GM18499 (cell line): Measurements from ENCODE around the gene NIN.
"Not testable (repeated sequence)": the region's sequence is repeated elsewhere in the genome, so short reads cannot be mapped to it uniquely, and the experiment has no call there.

ENCODE experiments used
- ATAC-seq: cut with Tn5 transposase; IDR thresholded peaks from one replicate; pipeline ENCODE4 v1.9.1; 2021; ENCODE audit warnings: moderate number of reproducible peaks; ENCODE audit not compliant: insufficient read depth, unreplicated experiment

NIN gene

DNA sequence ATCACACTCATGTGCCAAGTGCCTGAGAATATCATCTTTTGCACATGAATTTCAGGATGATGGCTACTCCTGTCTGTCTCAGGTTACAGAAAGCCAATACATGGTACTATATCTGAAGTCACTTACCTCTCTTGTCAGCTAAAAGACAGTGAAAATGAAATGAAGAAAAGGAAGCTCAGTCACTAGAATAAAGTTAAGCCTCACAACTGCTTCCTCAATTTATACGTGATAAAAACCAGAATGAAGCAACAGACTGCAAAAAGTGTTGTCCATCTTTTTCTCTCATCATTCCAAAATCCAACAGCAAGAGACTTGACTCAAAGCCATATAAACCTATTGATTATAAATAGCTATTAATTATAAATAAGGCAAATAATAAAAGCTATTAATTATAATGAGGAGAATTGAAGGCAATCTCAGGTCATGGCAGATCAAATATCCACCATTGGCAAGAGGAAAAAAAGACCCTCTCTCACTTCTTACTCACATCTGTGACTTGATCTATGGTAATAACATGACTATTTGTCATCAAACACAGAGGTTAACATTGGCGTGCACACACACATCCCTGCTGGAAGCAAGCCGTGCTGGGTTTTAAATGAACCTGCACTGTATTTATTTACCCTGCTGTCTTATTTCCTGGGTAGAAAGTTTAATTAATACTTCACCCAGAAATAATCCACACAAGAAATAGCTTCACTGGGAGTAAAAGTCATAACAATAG, 10.0 kb downstream of the NIN start:
- no peak for ATAC-seq

GRCh38 chr14:50819303-50819702, 11.7 kb downstream of the NIN start:
- ATAC-seq = not testable (repeated sequence)

- no peak for ATAC-seq
Measured at GRCh38 chr14:50816395-50817047, 14.4 kb downstream of the NIN start.

GRCh38 chr14:50815526-50815925, 15.4 kb downstream of the NIN start:
- ATAC-seq = not testable (repeated sequence)

DNA sequence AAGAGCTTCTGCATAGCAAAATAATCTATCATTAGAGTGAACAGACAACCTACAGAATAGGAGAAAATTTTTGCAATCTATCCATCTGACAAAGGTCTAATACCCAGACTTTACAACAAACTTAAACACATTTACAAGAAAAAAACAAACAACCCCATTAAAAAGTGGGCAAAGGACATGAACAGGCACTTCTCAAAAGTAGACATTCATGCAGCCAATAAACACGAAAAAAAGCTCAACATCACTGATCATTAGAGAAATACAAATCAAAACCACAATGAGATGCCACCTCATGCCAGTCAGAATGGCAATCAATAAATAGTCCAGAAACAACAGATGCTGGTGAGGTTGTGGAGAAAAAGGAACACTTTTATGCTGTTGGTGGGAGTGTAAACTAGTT, 15.9 kb downstream of the NIN start:
- ATAC-seq = not testable (repeated sequence)

- ATAC-seq = no peak
Measured at GRCh38 chr14:50814161-50814560, 16.8 kb downstream of the NIN start.

GRCh38 chr14:50813544-50813863, 17.5 kb downstream of the NIN start:
- ATAC-seq = no peak

DNA sequence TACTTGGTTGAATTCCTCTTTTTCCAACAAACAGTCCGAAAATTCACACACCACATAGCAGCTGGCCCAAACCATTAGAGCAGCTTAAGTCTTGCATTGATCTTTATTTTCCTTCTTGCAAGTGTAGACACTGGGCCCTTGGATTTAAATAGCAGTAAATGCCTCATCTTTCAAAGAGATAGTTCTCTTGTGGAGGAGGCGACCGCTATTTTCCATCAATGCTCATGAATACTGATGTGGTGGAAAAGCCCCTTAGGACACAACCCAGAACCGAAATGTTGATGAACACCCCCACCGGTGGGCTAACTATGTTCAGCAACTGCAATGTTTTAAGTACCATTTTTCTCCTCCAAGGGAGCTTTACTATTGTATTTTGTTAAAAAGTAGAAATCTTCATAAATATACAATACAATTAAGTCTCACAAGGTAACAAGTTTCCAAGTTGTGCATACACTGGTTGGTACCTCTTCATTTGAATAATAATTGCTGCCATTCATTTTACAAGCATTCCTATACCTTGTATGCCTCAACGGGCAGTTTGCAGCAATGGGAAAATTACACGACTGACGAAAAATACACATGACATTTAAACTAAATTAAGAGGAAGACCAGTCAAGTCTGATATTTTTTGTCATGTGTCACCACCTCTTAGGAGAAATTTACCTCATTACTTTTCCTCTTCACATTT, 18.0 kb downstream of the NIN start:
- ATAC-seq = no peak

DNA sequence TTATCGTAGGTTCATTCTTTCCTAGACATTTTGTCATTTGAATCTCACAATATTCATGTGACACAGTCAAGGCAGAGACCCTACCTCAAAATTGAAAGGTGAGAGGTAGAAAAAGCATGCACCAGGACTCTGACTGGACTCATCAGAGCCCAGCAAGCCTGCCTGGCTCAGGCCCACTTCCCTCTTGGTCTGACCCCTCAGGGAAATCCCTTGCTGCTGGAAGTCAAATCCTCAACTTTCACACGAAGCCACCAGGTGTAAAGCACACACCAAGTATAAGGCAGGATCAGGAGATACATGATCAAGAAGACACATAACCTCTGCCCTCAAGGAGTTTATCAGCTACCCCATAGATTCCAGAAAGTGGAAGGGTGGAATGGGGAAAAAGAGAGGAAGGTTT, 18.8 kb downstream of the NIN start:
- no peak for ATAC-seq

- no peak for ATAC-seq
Measured at GRCh38 chr14:50808053-50808452, 22.9 kb downstream of the NIN start.

DNA sequence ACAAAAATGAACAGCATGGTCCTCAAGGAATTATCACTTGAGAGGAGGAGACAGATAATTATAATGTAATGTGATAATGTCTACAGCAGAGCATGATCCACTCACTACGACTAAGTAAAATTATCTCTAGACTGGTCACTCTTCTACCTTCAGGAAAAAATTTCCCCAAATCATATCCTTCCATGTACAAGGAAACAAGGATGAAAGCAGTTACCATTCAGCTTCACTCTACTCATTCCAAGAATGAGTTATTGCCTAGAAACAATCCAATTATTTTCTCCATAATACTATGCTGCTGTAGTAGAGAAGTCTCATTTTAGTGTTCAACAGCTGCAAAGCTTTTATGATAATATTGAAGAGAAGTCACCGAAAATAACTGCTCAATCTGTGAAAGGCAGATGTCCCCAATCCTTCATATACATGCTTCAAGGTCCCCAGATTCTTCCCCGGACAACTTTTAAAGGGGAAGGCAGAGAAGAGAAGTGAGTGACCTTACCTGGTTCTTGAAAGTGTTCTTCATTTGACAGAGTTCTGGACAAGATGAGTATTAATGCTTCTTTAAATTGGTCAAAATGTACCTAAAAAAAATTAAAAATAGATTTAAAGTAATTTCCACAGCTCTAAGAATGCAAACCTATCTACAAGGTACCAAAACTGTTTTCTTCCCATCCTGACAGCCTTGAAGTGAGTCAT, 24.6 kb downstream of the NIN start:
- no peak for ATAC-seq

GRCh38 chr14:50805396-50805795, 25.6 kb downstream of the NIN start:
- ATAC-seq = no peak

GRCh38 chr14:50804181-50804721, 26.7 kb downstream of the NIN start:
- ATAC-seq = no peak

DNA sequence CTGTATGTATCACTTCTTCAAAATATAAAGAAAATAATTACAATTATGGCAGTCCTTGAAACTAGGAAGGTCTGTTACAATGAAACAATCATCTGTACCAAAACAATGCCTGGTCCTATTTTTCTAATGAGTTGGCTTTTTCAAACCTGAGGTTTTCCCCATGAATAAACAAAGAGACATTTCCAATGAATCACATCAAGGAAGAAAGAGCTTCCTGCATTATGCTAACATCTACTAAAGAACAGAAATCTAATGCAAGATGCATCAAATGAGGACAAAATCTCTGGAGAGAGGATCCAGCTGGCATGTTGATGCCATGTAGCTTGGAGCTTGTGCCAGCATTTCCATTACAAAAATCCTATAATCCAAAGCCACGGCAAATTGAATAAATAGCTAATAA, 29.3 kb downstream of the NIN start:
- no peak for ATAC-seq

DNA sequence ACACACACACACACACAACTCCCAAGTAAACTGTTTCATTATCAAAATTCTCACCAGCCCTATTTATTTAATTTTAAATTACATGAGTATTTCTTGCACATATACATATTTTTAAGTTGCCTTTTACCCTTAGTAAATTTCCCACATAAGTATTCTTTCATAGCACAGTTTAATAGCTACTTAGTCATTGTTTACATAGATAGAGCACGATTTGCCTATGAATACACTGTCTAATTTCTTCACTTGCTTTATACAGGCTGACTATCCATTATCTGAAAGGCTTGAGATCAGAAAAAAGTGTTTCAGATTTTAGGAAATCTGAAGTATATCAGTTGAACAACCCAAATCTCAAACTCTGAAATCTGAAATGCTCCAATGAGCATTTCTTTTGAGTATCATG, 30.9 kb downstream of the NIN start:
- no peak for ATAC-seq

DNA sequence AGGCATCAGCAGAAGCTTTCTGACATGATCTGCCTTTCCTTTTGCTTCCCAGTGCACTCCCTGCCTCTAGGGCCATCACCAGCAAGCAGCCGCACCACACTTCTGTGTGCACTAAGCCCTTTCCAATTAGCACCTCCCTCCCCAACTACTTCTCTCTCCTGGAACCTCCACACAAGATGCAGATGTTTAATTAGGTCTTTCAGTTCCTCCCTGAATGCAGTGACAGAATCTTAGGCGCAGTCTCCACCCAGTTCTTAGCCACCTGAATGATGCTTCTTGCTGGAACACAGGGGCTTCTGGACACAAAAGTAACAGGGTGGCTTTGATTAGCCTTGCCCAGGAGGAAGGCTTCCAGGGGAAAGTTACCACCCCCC, 32.9 kb downstream of the NIN start:
- ATAC-seq = peak; percentile 52

GRCh38 chr14:50797250-50798047, 33.5 kb downstream of the NIN start:
- no peak for ATAC-seq

DNA sequence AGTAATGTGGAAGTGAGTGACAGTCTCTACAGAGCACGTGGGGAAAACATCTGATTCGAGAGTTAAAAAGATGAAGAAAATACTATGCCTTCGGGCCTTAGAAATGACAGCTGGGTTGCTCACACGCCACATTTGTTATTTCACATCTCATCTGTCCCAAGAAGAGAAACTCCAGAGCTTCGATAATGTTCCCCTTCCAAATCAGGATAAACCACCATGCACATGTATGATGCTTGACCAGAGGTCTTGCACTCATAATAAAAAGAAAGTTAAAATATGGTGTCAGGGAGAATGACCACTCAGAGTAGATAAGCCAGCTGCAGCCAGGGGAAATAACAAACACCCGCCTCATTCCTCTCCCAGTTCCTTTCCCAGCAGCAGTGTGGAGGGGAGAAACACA, 34.6 kb downstream of the NIN start:
- no peak for ATAC-seq

- ATAC-seq = no peak
Measured at GRCh38 chr14:50795909-50796308, 35.1 kb downstream of the NIN start.

GRCh38 chr14:50795142-50795541, 35.8 kb downstream of the NIN start:
- no peak for ATAC-seq
